PC-3 (cell line): Measurements from ENCODE around the gene UBTD1. TPM values are rescaled to one million over a fixed set of nuclear protein-coding genes. Genes with fewer than 3 reads are reported as not detected.

ENCODE experiments used
- ATAC-seq: fragments of 200-7000 bp; cut with Tn5 transposase; 2 replicates; pipeline ENCODE4 v1.9.1; 2020; ENCODE audit warnings: mild to moderate bottlenecking, moderate library complexity
- BruUV-seq: library from RNA; stranded (reverse); fragments of 400-500 nt; replicated peaks from 2 replicates; lab custom pipeline; 2021; lab: Mats Ljungman, UMichigan
- CTCF ChIA-PET: fragments of 300-600 bp; sonication (Branson Sonifier 250); formaldehyde crosslinking; loops from one replicate; lab custom pipeline; 2022; ENCODE audit warnings: antibody characterized with exemption; lab: Charles Lee
- POLR2A ChIA-PET: fragments of 300-600 bp; sonication (Branson Sonifier 250); formaldehyde crosslinking; loops from one replicate; lab custom pipeline; 2022; ENCODE audit warnings: antibody characterized with exemption; ENCODE audit not compliant: unreplicated experiment; lab: Charles Lee
- DNase-seq: peaks from one replicate; pipeline ENCODE4 v3.0.0-alpha.2; 2015
- H2AFZ ChIP-seq: fragments of 300-600 bp; sonication (generic); 2 replicates; pipeline ENCODE4 v1.6.0; 2016; ENCODE audit warnings: antibody characterized with exemption, low read length
- H3F3A ChIP-seq: fragments of 300-600 bp; sonication (generic); one replicate; pipeline ENCODE4 v1.6.0; 2017; ENCODE audit warnings: antibody characterized with exemption, low read length, control low read depth, mild to moderate bottlenecking; ENCODE audit not compliant: unreplicated experiment
- H3K27ac ChIP-seq: fragments of 300-600 bp; sonication (generic); 2 replicates; pipeline ENCODE4 v1.5.1; 2016; ENCODE audit warnings: mild to moderate bottlenecking, low read length
- H3K27me3 ChIP-seq: fragments of 300-600 bp; sonication (generic); 2 replicates; pipeline ENCODE4 v1.6.1; 2016; ENCODE audit warnings: low read length, mixed read lengths
- H3K36me3 ChIP-seq: fragments of 300-600 bp; sonication (generic); 2 replicates; pipeline ENCODE4 v1.6.1; 2016; ENCODE audit warnings: low read depth, mixed run types, low read length, mixed read lengths
- H3K4me1 ChIP-seq: fragments of 300-600 bp; sonication (generic); 2 replicates; pipeline ENCODE4 v1.5.1; 2016; ENCODE audit warnings: low read length; ENCODE audit not compliant: insufficient read depth
- H3K4me2 ChIP-seq: fragments of 300-600 bp; sonication (generic); 2 replicates; pipeline ENCODE4 v1.6.0; 2016; ENCODE audit warnings: low read length
- H3K4me3 ChIP-seq: fragments of 300-600 bp; sonication (generic); 2 replicates; pipeline ENCODE4 v1.5.1; 2016; ENCODE audit warnings: mild to moderate bottlenecking, low read length, mixed read lengths
- H3K79me2 ChIP-seq: fragments of 300-600 bp; sonication (generic); 2 replicates; pipeline ENCODE4 v1.6.1; 2017; ENCODE audit warnings: low read length, mixed read lengths
- H3K9ac ChIP-seq: fragments of 300-600 bp; sonication (generic); 2 replicates; pipeline ENCODE4 v1.6.0; 2016; ENCODE audit warnings: mild to moderate bottlenecking, low read length
- H3K9me2 ChIP-seq: fragments of 300-600 bp; sonication (generic); replicated peaks from 2 replicates; pipeline ENCODE4 v1.6.1; 2016; ENCODE audit warnings: mixed run types, low read length, mixed read lengths
- H3K9me3 ChIP-seq: fragments of 300-600 bp; sonication (generic); 2 replicates; pipeline ENCODE4 v1.6.1; 2016; ENCODE audit warnings: low read length, mixed read lengths
- H4K20me1 ChIP-seq: fragments of 300-600 bp; sonication (generic); 2 replicates; pipeline ENCODE4 v1.6.1; 2016; ENCODE audit warnings: low read length, mixed read lengths
- CTCF ChIP-seq: fragments of 300-600 bp; sonication (generic); conservative IDR thresholded peaks from 2 replicates; pipeline ENCODE4 v1.5.1; 2017; ENCODE audit warnings: antibody characterized with exemption, low read depth, mild to moderate bottlenecking, low read length
- EZH2 ChIP-seq: fragments of 300-600 bp; sonication (generic); IDR thresholded peaks from one replicate; pipeline ENCODE4 v1.6.1; 2017; ENCODE audit warnings: antibody characterized with exemption, mild to moderate bottlenecking, low read length; ENCODE audit not compliant: unreplicated experiment
- EZH2phosphoT487 ChIP-seq: fragments of 300-600 bp; sonication (generic); IDR thresholded peaks from 2 replicates; pipeline ENCODE4 v1.6.1; 2018; ENCODE audit warnings: mild to moderate bottlenecking, antibody characterized with exemption, low read length, borderline replicate concordance
- intact Hi-C: fragments of 100-400 bp; cut with micrococcal nuclease; formaldehyde crosslinking; loops from 2 replicates; pipeline ENCODE4 v1.9.0; 2023
- total RNA-seq: library from RNA; depleted of rRNA; stranded (reverse); fragments of >200 nt; gene quantifications from 2 replicates; pipeline ENCODE4 v1.2.3, GENCODE V29; 2014

UBTD1 gene
- total RNA-seq, 1 experiment from 2014 or later = 18.5 TPM

DNA sequence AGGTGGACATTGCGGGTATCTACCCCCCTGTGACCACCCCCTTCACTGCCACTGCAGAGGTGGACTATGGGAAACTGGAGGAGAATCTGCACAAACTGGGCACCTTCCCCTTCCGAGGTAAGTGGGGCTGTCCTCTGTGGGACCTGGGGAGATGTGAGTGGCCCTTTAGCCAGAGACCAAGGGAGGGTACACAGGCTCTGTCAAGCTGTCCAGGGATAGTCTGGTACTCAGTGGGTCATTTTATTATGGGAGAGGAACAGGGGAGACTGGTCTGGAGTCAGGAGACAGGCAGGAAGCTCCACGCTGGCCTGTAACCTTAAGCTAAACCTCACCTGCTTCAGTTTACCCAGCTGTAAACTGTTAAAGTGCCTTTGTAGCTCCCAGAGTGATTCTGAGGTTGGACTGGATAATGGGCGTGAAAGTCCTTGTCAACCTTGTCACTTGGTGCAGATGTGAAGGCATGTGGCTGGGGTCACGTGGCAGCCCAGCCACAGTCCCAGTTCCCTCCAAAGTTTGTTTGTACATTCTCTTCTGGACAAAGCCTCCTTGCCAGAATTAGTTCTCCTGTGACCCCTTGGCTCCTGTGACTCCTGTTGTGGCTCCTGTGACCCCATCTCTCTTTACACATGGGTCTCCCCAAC is 86.2 kb downstream of the UBTD1 start:
- H3F3A ChIP-seq = no peaks in the 10 kb centered on the region
- no peaks in the 10 kb centered on the region for H3K9me2 ChIP-seq
- DNase-seq (no peak), ATAC-seq (no peak)
- no peaks in the 10 kb centered on the region for H3K27me3 ChIP-seq
- POLR2A ChIA-PET = no interaction called here
- no peak overlapping the region for H3K9ac ChIP-seq
- TF ChIP-seq EZH2phosphoT487 = no peak
- no peak for TF ChIP-seq EZH2
- TF ChIP-seq CTCF = no peak
- no peak overlapping the region for H3K4me3 ChIP-seq
- H2AFZ ChIP-seq = no peak overlapping the region
- no peaks in the 10 kb centered on the region for H3K36me3 ChIP-seq
- H3K4me2 ChIP-seq = no peak overlapping the region
- no TSS peak for BruUV-seq
- no peaks in the 10 kb centered on the region for H4K20me1 ChIP-seq
- no peak overlapping the region for H3K27ac ChIP-seq
- no peaks in the 10 kb centered on the region for H3K79me2 ChIP-seq
- H3K9me3 ChIP-seq = no peaks in the 10 kb centered on the region
- CTCF ChIA-PET = no interaction called here
- H3K4me1 ChIP-seq = no peaks in the 10 kb centered on the region
- intact Hi-C loops = no loop called here

DNA sequence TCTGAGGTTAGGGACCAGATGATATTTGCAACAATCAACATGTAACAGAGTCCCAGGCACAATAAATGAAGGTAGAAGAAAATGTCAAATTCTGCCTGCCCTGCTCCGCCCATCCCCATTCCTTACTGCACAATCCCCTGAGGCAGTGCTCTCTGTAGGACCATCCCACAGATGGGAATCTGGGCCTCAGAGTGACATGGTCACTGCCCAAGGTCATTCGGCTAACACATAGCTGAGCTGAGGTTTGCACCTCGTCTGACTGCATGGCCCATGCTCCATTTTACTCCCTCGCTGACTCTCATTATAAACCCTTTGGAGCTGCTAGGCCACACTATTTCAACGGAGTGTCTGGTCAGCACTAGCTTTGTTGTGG is 86.7 kb downstream of the UBTD1 start:
- no peaks in the 10 kb centered on the region for H3K9me2 ChIP-seq
- H2AFZ ChIP-seq = no peak overlapping the region
- no peak overlapping the region for H3K4me2 ChIP-seq

More for the DNA sequence above, 86.7 kb downstream of the UBTD1 start:
- Histone ChIP-seq H3K79me2 (no peaks in the 10 kb centered on the region), H3K9ac (no peak overlapping the region), H3K36me3 (no peaks in the 10 kb centered on the region), H3K4me1 (no peaks in the 10 kb centered on the region), H3F3A (no peaks in the 10 kb centered on the region), H3K9me3 (no peaks in the 10 kb centered on the region), H4K20me1 (no peaks in the 10 kb centered on the region), H3K4me3 (no peak overlapping the region), H3K27me3 (no peaks in the 10 kb centered on the region), H3K27ac (no peak overlapping the region)
- CTCF ChIA-PET = no interaction called here
- POLR2A ChIA-PET = no interaction called here
- intact Hi-C loops = no loop called here
- no peak for DNase-seq
- TF ChIP-seq EZH2 (no peak), CTCF (no peak), EZH2phosphoT487 (no peak)
- ATAC-seq = no peak
- no TSS peak for BruUV-seq
